AG09319 (cell line): ENCODE data around the gene TCP11L2.

Experiments used
- DNase-seq: peaks from one replicate; pipeline ENCODE4 v3.0.0-alpha.2; 2010; ENCODE audit warnings: low read depth; ENCODE audit errors: extremely low read depth
- TF ChIP-seq, protein P1 (sequence below): IDR thresholded peaks from 2 replicates; pipeline ENCODE4 v1.5.1; 2011; ENCODE audit warnings: low read depth, mild to moderate bottlenecking, inconsistent platforms, low read length, moderate library complexity

Gene TCP11L2

DNA sequence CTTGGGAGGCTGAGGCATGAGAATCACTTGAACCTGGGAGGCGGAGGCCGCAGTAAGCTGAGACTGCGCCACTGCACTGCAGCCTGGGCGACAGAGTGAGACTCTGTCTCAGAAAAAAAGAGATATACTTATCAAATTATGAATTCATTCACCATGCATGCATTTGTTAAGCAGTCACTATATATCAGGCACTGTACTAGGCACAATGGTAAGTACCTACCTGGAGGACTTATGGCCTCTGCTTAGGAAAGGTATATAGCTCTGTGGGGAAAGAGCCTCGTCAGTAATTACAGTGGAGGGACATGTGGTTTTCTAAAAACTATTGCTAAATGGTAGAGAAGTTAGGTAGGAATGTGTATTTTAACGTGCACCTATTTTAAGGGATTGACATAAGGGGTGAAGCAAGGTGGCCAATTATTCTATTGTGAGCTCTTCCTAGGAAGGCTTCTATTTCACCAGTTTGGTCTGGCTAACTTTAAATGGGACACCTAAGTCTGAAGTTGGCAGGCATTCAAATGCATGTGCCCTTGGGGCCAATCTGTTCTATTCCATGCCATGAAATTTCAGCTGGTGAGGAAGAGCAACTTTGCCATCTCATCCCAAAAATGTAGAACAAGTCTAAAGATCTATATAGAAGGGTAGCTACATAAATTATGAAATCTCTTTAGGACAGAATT is 15.0 kb downstream of the TCP11L2 start:
- DNase-seq: no peak
- TF ChIP-seq, protein P1, sequence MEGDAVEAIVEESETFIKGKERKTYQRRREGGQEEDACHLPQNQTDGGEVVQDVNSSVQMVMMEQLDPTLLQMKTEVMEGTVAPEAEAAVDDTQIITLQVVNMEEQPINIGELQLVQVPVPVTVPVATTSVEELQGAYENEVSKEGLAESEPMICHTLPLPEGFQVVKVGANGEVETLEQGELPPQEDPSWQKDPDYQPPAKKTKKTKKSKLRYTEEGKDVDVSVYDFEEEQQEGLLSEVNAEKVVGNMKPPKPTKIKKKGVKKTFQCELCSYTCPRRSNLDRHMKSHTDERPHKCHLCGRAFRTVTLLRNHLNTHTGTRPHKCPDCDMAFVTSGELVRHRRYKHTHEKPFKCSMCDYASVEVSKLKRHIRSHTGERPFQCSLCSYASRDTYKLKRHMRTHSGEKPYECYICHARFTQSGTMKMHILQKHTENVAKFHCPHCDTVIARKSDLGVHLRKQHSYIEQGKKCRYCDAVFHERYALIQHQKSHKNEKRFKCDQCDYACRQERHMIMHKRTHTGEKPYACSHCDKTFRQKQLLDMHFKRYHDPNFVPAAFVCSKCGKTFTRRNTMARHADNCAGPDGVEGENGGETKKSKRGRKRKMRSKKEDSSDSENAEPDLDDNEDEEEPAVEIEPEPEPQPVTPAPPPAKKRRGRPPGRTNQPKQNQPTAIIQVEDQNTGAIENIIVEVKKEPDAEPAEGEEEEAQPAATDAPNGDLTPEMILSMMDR: no peak

DNA sequence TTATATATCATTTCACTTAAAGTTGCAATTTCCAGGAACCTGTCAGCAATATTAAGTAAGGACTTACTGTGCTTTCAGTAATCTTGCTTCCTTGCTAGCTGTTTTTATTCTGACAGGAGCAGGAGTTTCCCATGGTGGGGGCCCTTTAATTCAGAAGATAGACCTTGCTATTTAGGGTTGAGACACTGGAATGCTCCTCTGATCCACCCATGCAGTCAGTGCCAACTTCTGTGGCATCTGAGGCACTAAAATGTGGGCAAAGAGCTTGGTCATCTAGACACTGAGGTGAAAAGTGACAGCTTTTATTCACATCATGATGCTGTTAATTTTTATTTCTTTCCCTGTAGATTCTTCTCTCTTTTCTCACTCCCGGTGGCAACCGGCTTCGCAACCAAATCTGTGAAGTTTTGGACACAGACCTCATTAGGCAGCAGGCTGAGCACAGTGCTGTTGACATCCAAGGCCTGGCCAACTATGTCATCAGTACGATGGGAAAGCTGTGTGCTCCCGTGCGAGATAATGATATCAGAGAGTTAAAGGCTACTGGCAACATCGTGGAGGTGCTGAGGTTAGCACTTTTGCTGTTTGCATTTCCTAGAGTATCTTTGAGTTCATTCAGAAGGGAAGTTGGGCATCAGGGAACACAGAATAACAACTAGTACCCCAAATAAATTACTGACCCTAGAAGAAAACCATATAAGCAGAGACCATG is 18.8 kb downstream of the TCP11L2 start:
- TF ChIP-seq, protein P1: no peak
- DNase-seq: no peak

DNA sequence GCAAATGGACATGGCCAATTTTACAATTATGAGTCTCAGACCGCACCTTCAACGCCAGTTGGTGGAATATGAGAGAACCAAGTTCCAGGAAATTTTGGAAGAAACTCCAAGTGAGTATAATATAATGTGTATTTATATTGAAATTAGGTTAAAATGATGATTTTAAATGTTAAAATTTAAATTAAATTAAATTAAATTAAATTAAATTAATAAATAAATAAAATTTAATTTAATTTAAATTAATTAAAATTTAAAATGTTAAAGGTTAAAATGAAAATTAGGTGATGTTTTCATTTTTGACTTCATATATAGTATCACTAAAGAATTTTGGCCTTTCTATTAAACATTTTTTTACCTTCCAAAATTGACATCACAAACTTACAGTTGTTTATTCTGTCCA is 21.0 kb downstream of the TCP11L2 start:
- TF ChIP-seq, protein P1: no peak
- DNase-seq: no peak

DNA sequence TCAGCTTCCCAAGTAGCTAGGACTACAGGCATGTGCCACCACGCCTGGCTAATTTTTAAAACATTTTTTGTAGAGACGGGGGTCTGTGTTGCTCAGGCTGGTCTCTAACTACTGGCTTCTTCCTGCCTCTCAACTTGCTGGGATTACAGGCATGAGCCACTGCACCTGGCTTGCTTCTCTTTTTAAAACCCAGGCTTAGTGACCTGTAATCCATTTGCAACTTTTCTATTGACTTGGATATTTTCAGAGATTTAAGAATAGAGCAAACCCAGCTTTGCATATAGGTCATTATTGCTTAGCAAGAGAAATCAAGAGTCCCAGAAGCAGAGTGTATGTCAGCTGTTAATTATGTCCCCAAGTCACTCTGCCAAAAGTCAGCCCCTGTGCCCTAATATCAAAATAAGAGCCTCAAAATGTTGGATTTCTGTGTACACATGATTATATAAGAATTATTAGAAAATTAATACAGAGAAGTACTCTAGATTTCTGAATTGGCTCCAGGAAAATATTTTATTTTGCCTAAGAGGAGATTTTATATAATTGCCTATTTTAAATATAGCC is 24.9 kb downstream of the TCP11L2 start:
- TF ChIP-seq, protein P1: no peak
- DNase-seq: no peak

DNA sequence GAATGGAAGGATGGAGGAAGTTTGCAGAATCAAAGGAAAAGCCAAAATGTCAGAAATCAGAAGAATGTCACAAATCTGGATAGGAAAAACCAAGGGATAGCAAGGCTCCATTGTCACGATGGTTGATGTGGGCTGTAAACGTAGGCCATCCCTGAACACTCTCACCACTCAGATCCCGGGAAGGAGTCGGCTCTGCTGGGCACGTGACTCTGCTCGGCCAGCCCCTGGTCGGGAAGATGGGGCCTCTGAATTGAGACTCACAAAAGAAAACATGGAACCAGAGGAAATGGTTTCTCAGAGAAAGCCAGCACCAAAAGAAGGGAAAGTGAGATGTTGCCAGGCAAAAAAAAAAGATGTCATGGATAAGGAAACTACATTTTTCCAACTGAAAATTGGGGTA is 26.2 kb downstream of the TCP11L2 start:
- no peak for DNase-seq

DNA sequence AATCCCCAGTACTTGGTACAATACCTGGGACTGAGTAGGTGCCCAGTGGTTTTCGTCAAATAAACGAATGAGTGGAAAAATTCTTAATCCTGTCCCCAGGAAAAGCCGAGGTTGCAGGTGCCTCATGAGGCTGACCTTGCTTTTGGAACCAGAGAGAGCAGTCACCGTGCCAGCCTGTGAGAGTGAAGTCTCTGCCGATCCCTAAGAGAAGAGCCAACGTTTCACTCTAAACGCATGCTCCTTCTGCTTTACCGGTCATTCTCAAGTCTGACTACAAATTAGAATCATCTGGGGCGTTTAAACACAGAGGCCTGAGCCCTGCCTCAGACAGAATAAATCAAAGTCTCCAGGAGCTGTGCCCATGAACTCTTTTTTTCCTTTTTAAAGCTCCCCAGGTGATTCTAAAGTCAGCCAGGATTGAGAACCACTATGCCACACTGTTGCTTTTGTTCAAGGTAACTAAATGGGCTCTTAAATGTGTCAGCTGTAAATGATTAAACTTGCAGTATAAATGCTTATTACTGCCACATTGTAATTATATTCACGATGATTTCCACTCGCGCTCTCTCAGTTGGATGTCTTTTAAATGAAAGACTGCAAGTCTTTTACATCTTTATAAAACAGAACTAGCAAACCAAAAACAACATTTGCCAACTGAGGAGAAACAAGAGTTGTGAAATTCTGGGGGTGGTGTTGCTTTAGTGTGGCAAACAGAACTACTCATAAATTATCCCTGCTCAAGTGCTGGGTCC is 26.9 kb downstream of the TCP11L2 start:
- TF ChIP-seq, protein P1: no peak
- no peak for DNase-seq

More for the DNA sequence above, 26.2 kb downstream of the TCP11L2 start:
- TF ChIP-seq, protein P1: no peak
